Spleen (tissue), 11 donors: ENCODE measurements around the gene PCNX4. TPM values are rescaled to one million over a fixed set of nuclear protein-coding genes. Genes with fewer than 3 reads are reported as not detected.

Experiments used
- DNase-seq: peaks from one replicate; pipeline ENCODE4 v3.0.0-alpha.2; 2020
- H3K27ac ChIP-seq, 8 donors: fragments of 200-600 bp; sonication (generic) in 7 of 8; 1 replicate in 4 of 8; 2 replicates in 4 of 8; pipeline versions ENCODE4 v1.5.0 to v1.8.0; 2016 to 2021; ENCODE audit warnings: inconsistent platforms in 4 of 8, mild to moderate bottlenecking in 4 of 8, moderate library complexity in 1 of 8
- H3K27me3 ChIP-seq, 7 donors: fragments of 200-600 bp; sonication (generic) in 6 of 7; replicated peaks in 1 of 7; 1 replicate in 4 of 7; 2 replicates in 3 of 7; pipeline versions ENCODE4 v1.5.0 to v1.8.0; 2016 to 2021; ENCODE audit warnings: inconsistent platforms in 3 of 7, mild to moderate bottlenecking in 1 of 7
- H3K36me3 ChIP-seq, 6 donors: fragments of 200-600 bp; sonication (generic) in 5 of 6; 1 replicate in 4 of 6; 2 replicates in 2 of 6; pipeline versions ENCODE4 v1.5.0 to v1.8.0; 2016 to 2021; ENCODE audit warnings: inconsistent platforms in 2 of 6
- H3K4me1 ChIP-seq, 6 donors: fragments of 200-600 bp; sonication (generic) in 5 of 6; 1 replicate in 3 of 6; 2 replicates in 3 of 6; pipeline versions ENCODE4 v1.5.0 to v1.8.0; 2016 to 2021; ENCODE audit warnings: inconsistent platforms in 3 of 6
- H3K4me3 ChIP-seq, 8 donors: fragments of 200-600 bp; sonication (generic) in 7 of 8; 1 replicate in 4 of 8; 2 replicates in 4 of 8; pipeline versions ENCODE4 v1.5.0 to v1.8.0; 2016 to 2021; ENCODE audit warnings: inconsistent platforms in 4 of 8, mild to moderate bottlenecking in 4 of 8, moderate library complexity in 2 of 8
- H3K9me3 ChIP-seq, 8 donors: fragments of 200-600 bp; sonication (generic) in 7 of 8; 1 replicate in 4 of 8; 2 replicates in 4 of 8; pipeline versions ENCODE4 v1.5.0 to v1.8.0; 2016 to 2021; ENCODE audit warnings: inconsistent platforms in 4 of 8
- POLR2A ChIP-seq, 3 donors: fragments of 450-650 bp; IDR thresholded peaks; one replicate each; pipeline ENCODE4 v1.5.1; 2017; ENCODE audit warnings: antibody characterized with exemption in 3 of 3, mild to moderate bottlenecking in 1 of 3
- POLR2AphosphoS5 ChIP-seq, 3 donors: sonication (generic); formaldehyde crosslinking; IDR thresholded peaks; one replicate each; pipeline ENCODE4 v1.5.1; 2017; ENCODE audit warnings: antibody characterized with exemption in 3 of 3
- WGBS, 5 donors: extraction: QIAGEN DNeasy Blood & Tissue Kit in 3 of 5; methylation state at CpG; one replicate each; pipeline versions ENCODE4 v1.1.5 to v1.1.7; 2013 to 2018; 5-methylcytosine and 5-hydroxymethylcytosine counted together
- intact Hi-C: fragments of 100-400 bp; cut with DNase I; formaldehyde crosslinking; loops from one replicate; pipeline ENCODE4 v1.15.0; 2023; ENCODE audit warnings: low total_unique reads
- polyA plus RNA-seq, 3 donors: library from polyadenylated mRNA; stranded (reverse); fragments of 200-250 nt; gene quantifications; one replicate each; pipeline ENCODE4 v1.2.1, GENCODE V29; 2013
- total RNA-seq, 7 donors: library from RNA; depleted of rRNA in 3 of 7; stranded (reverse); fragments of >200 nt in 3 of 7; fragmentation: NEBNext Ultra II Directional in 4 of 7; extraction: Animal tissue kit (Norgen Biotek cat#: 25700) in 4 of 7; gene quantifications; one replicate each; pipeline versions ENCODE4 v1.1.0 to v1.2.1, GENCODE V29; 2016 to 2021
- TF ChIP-seq, protein P1 (sequence below), 11 experiments: fragments of 200-600 bp in 7 of 11; fragments of 450-650 bp in 4 of 11; sonication (generic) in 4 of 11; IDR thresholded peaks in 8 of 11; conservative IDR thresholded peaks in 3 of 11; 1 replicate in 7 of 11; 2 replicates in 4 of 11; pipeline versions ENCODE4 v1.4.0 to v1.8.0; 2016 to 2021; ENCODE audit warnings: antibody characterized with exemption in 11 of 11, inconsistent platforms in 4 of 11, mild to moderate bottlenecking in 1 of 11
- donor health status: healthy with polysubstance abuse.
- donor health status: DM: no; HTN: no; CAD: no; lungs with moderate emphysema.
- donor health status: DM: no; HTN: no; CAD: no.
- donor health status: Bipolar disorder and iron deficiency.
- donor health status: healthy.
- donor health status: DM: no; HTN: no; CAD: no.
- donor health status: DM: yes; HTN: yes; CAD: no.

The PCNX4 gene
- total and polyA plus RNA-seq, 10 donors: 11.5 to 102 (median 41.2) TPM

DNA sequence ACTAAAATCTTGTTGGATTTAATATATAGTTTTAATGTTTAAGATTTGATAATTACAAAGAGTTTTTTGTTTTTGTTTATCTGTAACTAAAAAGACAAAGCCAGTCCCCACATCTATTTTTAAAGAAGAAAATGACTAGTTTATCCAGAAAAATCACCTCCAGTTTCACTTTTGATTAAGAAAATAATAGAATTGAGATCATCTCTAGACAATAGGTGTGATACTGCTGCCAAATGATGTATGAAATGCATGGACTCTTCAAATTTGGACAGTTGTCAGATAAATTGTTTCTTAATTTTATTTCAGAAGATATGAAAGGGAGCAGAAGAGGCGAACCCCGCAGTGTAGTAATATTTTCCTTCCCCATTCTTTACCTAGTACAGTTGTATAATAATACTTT, 20.0 kb downstream of the PCNX4 start:
- TF ChIP-seq POLR2AphosphoS5 (IDR thresholded peaks at IDR 0.05) (no peak), POLR2A (IDR thresholded peaks at IDR 0.05) (no peak)
- TF ChIP-seq, protein P1, sequence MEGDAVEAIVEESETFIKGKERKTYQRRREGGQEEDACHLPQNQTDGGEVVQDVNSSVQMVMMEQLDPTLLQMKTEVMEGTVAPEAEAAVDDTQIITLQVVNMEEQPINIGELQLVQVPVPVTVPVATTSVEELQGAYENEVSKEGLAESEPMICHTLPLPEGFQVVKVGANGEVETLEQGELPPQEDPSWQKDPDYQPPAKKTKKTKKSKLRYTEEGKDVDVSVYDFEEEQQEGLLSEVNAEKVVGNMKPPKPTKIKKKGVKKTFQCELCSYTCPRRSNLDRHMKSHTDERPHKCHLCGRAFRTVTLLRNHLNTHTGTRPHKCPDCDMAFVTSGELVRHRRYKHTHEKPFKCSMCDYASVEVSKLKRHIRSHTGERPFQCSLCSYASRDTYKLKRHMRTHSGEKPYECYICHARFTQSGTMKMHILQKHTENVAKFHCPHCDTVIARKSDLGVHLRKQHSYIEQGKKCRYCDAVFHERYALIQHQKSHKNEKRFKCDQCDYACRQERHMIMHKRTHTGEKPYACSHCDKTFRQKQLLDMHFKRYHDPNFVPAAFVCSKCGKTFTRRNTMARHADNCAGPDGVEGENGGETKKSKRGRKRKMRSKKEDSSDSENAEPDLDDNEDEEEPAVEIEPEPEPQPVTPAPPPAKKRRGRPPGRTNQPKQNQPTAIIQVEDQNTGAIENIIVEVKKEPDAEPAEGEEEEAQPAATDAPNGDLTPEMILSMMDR (IDR thresholded peaks at IDR 0.05 in 8 of 11, conservative IDR thresholded peaks at IDR 0.05 in 3 of 11): no peak
- H3K9me3 ChIP-seq: no peaks in the 10 kb centered on the region

GRCh38 chr14:60114881-60115280, 23.2 kb downstream of the PCNX4 start:
- no peak for TF ChIP-seq POLR2A (IDR thresholded peaks at IDR 0.05)
- TF ChIP-seq, protein P1 (IDR thresholded peaks at IDR 0.05 in 8 of 11, conservative IDR thresholded peaks at IDR 0.05 in 3 of 11): no peak
- TF ChIP-seq POLR2AphosphoS5 (IDR thresholded peaks at IDR 0.05): no peak
- WGBS, 5 donors: 0 to 49% (median 0%) methylated on average over 1 of the region's 1 CpG

More for the DNA sequence above, 20.0 kb downstream of the PCNX4 start:
- H3K4me3 ChIP-seq: no peak overlapping the region
- intact Hi-C loops: no loop called here
- 54 to 90% (median 69%) methylated on average over 2 of the region's 2 CpGs for WGBS, 5 donors
- H3K27ac ChIP-seq: no peak overlapping the region
- no peaks in the 10 kb centered on the region for H3K27me3 ChIP-seq
- DNase-seq: no peak
- peaks cover 0 to 51% (median 10%) of the 10 kb centered on the region in 6 donors for H3K36me3 ChIP-seq
- peaks cover 0 to 11% (median 0%) of the 10 kb centered on the region in 6 donors for H3K4me1 ChIP-seq

DNA sequence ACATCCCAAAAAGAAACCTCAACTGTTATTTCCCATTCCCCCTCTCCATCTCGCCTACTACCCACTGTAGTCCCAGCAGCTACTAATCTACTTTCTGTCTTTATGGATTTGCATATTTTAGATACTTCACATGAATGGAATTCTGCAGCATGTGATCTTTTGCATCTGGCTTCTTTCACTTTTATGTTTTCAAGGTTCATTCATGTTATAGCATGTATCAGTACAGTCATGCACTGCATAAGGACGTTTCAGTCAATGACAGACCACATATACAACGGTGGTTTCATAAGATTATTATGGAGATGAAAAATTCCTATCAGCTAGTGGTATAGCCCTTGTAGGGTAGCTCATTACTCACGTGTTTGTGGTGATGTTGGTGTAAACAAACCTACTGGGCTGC, 24.5 kb downstream of the PCNX4 start:
- TF ChIP-seq, protein P1 (IDR thresholded peaks at IDR 0.05 in 8 of 11, conservative IDR thresholded peaks at IDR 0.05 in 3 of 11): no peak
- no peak for TF ChIP-seq POLR2AphosphoS5 (IDR thresholded peaks at IDR 0.05)
- no peak for TF ChIP-seq POLR2A (IDR thresholded peaks at IDR 0.05)
- H3K36me3 ChIP-seq: peaks cover 0 to 73% (median 32%) of the 10 kb centered on the region in 6 donors
- intact Hi-C loops: no loop called here

More at GRCh38 chr14:60114881-60115280, 23.2 kb downstream of the PCNX4 start:
- Histone ChIP-seq H3K27ac (no peak overlapping the region), H3K4me3 (no peak overlapping the region), H3K36me3 (peaks cover 0 to 61% (median 28%) of the 10 kb centered on the region in 6 donors), H3K4me1 (peaks cover 0 to 11% (median 0%) of the 10 kb centered on the region in 6 donors), H3K27me3 (no peaks in the 10 kb centered on the region), H3K9me3 (no peaks in the 10 kb centered on the region)
- intact Hi-C loops: no loop called here
- no peak for DNase-seq

GRCh38 chr14:60125918-60126317, 34.2 kb downstream of the PCNX4 start:
- no peak overlapping the region for H3K4me3 ChIP-seq
- DNase-seq: no peak
- H3K36me3 ChIP-seq: peaks cover 0 to 97% (median 57%) of the 10 kb centered on the region in 6 donors
- H3K4me1 ChIP-seq: no peaks in the 10 kb centered on the region
- intact Hi-C loops: no loop called here
- TF ChIP-seq POLR2A (IDR thresholded peaks at IDR 0.05) (no peak), POLR2AphosphoS5 (IDR thresholded peaks at IDR 0.05) (no peak)
- TF ChIP-seq, protein P1 (IDR thresholded peaks at IDR 0.05 in 8 of 11, conservative IDR thresholded peaks at IDR 0.05 in 3 of 11): no peak
- H3K27ac ChIP-seq: no peak overlapping the region
- no peaks in the 10 kb centered on the region for H3K27me3 ChIP-seq
- no peaks in the 10 kb centered on the region for H3K9me3 ChIP-seq

More for the DNA sequence above, 24.5 kb downstream of the PCNX4 start:
- Histone ChIP-seq H3K27me3 (no peaks in the 10 kb centered on the region), H3K4me3 (no peak overlapping the region), H3K9me3 (no peaks in the 10 kb centered on the region), H3K27ac (no peak overlapping the region), H3K4me1 (peaks cover 0 to 11% (median 0%) of the 10 kb centered on the region in 6 donors)
- no peak for DNase-seq
- 64 to 76% (median 73%) methylated on average over 4 of the region's 4 CpGs for WGBS, 5 donors
